GM12801 (cell line): ENCODE measurements around the gene ZNF219.

Experiments used
- TF ChIP-seq, protein P1 (sequence below): IDR thresholded peaks from one replicate; pipeline ENCODE4 v1.5.1; 2011; ENCODE audit warnings: control low read depth; ENCODE audit not compliant: insufficient read length; ENCODE audit errors: extremely low read depth

The ZNF219 gene

DNA sequence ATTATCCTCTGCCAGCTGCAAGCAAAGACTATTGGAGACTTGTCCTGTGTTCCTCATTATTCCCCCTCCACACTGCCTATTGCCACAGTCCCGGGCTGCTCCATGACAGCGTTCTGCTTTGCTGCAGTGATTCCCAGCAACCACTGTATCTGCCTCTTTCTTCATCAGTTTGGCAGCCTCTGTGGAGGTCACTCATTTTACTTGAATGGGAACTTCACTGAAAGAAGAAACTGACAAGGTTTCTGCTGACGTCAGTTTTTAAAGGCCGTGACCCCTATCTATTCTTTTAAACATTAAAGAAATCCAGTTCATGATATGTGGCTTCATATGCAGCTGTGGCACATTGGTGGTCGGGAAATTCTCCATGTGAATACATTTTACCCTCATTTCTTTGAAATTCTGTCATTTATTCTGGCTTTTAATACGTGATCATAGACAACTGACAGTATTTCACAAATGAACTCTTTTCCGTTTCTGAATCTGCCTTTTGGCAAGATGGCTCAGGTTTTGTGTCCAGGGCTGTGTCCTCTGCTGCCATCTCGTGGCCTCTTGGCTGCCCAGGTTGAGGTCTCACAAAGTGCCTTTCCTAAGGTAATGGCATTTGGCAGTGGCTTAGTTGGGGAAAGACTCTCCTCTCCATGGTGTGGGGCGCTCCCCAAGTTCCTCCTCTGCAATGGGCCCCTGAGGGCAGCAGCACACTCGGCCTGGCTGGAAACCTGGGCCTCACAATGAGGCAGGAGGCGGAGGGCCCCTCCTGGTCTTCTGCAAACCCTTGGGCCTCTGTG lies 8.2 kb upstream of the ZNF219 start:
- TF ChIP-seq, protein P1, sequence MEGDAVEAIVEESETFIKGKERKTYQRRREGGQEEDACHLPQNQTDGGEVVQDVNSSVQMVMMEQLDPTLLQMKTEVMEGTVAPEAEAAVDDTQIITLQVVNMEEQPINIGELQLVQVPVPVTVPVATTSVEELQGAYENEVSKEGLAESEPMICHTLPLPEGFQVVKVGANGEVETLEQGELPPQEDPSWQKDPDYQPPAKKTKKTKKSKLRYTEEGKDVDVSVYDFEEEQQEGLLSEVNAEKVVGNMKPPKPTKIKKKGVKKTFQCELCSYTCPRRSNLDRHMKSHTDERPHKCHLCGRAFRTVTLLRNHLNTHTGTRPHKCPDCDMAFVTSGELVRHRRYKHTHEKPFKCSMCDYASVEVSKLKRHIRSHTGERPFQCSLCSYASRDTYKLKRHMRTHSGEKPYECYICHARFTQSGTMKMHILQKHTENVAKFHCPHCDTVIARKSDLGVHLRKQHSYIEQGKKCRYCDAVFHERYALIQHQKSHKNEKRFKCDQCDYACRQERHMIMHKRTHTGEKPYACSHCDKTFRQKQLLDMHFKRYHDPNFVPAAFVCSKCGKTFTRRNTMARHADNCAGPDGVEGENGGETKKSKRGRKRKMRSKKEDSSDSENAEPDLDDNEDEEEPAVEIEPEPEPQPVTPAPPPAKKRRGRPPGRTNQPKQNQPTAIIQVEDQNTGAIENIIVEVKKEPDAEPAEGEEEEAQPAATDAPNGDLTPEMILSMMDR: peak; percentile 9

DNA sequence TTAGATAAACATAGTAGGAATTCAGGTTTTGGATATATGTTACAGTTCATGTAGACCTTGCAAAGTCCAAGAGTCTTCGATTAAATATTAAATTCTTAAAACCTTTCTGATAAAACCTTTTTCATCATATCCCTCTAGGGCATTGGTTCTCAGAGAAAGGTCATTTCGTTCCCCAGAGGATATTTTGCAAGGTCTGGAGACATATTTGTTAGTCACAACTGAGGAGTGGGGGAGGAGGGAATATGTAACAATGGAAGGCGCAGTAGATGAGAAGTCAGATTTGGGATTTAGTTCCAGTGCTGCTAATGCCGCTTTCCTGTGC lies 7.7 kb upstream of the ZNF219 start:
- TF ChIP-seq, protein P1: no peak

DNA sequence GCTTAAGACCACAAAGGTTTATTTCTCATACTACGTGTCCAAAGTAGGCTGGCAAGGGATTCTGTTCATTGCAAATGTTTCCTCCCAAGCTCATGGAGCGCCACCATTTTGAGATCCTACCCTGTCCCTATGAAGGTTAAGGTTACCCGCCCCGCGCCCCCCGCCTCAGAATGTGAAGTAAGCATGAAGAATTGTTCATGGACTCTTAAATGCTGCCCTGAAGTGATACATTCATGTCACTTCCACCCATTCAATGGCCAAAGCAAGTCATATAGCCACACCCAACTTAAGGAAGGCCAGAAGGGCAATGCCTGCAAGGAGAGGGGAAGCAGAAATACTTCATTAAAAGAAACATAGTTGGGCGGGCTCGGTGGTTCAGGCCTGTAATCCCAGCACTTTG lies 6.6 kb upstream of the ZNF219 start:
- TF ChIP-seq, protein P1: no peak

DNA sequence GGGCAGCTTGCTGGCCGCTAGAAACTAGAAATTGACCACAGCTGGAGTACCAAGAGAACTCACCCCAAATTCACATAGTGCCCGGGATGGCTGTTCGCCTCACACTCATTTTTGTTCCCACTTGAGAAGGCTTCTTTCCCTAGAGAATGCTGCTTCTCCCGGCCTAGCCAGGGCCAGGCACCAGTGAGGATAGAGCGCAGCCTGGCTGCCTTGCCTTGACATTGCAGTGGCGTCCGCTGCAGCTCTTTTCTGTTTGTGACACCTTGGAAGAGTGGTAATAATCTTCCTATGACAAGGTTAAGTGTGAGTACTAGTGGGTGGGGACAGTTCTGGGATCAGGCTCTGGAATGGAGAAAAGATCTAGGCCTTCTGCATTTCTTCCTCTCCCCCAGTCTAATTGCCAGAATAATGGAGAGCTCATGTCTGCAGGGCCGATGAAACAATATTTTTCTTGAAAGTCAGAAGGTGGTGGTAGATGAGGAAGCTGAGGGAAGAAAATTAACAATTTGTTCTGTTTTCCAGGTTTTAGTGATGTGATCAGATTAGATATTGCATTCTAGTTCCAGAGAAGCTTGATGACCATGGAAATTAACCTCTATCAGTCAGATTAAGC lies 6.1 kb upstream of the ZNF219 start:
- TF ChIP-seq, protein P1: peak; percentile 68

DNA sequence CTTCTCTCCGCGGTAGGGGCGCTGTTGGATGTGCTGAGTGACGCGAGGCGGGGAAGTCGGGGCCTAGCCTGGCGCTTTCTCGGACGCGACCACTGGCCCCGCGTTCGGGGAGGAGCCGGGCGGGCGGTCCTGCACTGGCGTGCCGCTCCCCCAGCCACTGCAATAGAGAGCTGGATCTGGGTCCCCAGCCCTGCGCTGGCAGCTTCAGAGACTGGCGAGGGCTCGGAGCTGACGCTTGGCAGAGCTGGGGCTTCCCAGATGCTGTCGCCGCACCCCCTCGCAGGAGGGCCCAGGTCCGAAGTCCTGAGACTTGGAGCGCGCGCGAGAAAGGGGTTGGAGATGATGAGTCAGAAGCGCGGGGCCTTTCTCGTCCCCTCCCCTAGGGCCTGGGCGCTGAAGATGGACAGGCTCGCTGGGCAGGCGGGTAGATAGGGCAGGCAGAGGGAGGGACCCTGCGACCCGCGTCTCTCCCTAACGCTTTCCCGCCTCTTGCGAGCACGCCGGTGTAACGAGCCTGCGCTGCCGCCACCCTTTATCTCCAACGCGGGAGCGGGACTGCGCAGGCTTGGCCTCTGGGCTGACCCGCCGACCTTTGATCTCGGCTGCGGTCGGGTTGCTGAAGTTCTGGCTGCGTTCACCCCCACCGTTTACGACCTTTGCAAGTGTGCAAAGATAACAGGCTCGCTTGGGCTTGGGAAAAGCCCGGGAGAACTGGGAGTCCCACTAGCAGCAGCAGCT lies 5.4 kb upstream of the ZNF219 start:
- TF ChIP-seq, protein P1: no peak

DNA sequence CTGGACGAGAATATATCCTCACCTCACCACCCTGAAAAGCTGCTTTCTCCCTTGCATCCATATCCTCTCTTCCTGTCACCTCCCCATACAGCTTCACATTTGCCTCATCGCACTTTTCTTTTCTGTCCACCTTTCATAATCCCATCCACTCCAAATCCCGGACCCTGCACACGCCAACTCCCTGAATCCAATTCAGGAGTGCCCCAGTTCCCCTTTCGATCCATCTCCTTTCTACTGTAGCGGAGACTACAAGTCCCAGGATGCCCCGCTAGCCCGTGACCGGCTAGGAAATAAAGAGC lies 4.9 kb upstream of the ZNF219 start:
- TF ChIP-seq, protein P1: no peak

DNA sequence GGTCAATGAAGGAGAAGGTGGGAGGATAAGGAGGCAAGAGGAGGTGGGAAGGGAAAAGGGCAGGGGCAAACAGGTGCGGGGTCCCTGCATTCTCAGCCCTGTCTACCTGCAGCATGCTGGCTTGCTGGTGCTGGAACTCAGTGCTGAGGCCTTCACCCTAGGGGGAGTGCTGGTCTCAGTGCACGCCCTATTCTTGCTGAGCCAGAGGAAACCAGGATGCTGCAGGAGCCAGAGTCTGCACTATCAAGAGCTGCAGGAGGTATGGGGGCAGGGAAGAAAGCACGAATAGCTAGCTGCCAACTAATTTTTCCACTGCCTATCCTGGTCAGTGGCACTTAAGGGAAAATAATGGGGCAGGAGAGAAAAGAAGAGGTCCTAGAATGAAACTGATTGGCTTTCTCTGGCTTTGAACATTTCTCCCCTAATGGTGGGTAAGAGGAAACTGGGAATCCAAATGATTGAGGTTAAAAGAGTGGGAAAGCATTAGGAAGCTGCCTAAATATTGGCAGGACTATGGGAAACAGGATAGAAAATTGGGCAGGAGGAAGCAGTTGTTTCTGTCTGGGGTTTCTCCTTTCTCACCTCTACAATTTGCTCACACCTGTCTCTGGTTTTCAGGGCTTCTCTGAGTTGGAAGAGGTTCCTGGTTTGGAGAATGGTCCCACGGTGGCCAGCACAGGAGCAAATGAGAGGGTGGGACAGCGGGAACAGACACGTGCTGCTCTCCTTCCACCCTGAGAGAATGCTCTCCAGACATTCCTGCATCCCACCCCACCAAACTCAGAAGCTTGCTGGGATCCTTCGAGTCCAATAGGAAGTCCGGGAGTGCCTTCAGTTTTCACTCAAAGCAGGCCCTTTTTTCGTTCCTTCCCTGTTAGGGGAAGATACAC lies 4.3 kb upstream of the ZNF219 start:
- TF ChIP-seq, protein P1: no peak
